ENCODE results near the gene HSF4.

The HSF4 gene

GRCh38 chr16:67184995-67185650 lies 20.6 kb downstream of the HSF4 start:
- DNase-seq (ENCODE audit: low spot score): peak; percentile 83

- no peak for DNase-seq (ENCODE audit: low spot score)
These were observed 21.1 kb downstream of the HSF4 start for GRCh38 chr16:67185651-67186134.

GRCh38 chr16:67186550-67186950 lies 22.0 kb downstream of the HSF4 start:
- DNase-seq (ENCODE audit: low spot score): no peak

- no peak for DNase-seq (ENCODE audit: low spot score)
These were observed 22.8 kb downstream of the HSF4 start for GRCh38 chr16:67187175-67187890.

- DNase-seq (ENCODE audit: low spot score): no peak
These were observed 23.8 kb downstream of the HSF4 start for GRCh38 chr16:67188323-67188722.

- no peak for DNase-seq (ENCODE audit: low spot score)
These were observed 24.3 kb downstream of the HSF4 start for GRCh38 chr16:67188798-67189197.

GRCh38 chr16:67190041-67190440 lies 25.5 kb downstream of the HSF4 start, which contains the start of gene EXOC3L1:
EXOC3L1 (minus strand) TSS chr16:67190136; CDS start chr16:67189676, 460 bp downstream.
- DNase-seq (ENCODE audit: low spot score): no peak

- no peak for DNase-seq (ENCODE audit: low spot score)
These were observed 26.2 kb downstream of the HSF4 start for GRCh38 chr16:67190448-67191399.

GRCh38 chr16:67191411-67191994 lies 27.0 kb downstream of the HSF4 start:
- DNase-seq (ENCODE audit: low spot score): no peak

GRCh38 chr16:67191995-67192681 lies 27.6 kb downstream of the HSF4 start, which contains the start of gene E2F4:
E2F4 (plus strand) TSS chr16:67192155; CDS start chr16:67192228, 73 bp downstream.
- peak; percentile 93 for DNase-seq (ENCODE audit: low spot score)

- DNase-seq (ENCODE audit: low spot score): no peak
These were observed 28.3 kb downstream of the HSF4 start for GRCh38 chr16:67192781-67193361.

GRCh38 chr16:67193536-67193935 lies 29.0 kb downstream of the HSF4 start:
- DNase-seq (ENCODE audit: low spot score): no peak

GRCh38 chr16:67194260-67194659 lies 29.7 kb downstream of the HSF4 start:
- no peak for DNase-seq (ENCODE audit: low spot score)

- DNase-seq (ENCODE audit: low spot score): no peak
These were observed 31.1 kb downstream of the HSF4 start for GRCh38 chr16:67195676-67196075.

GRCh38 chr16:67196881-67197280 lies 32.3 kb downstream of the HSF4 start:
- no peak for DNase-seq (ENCODE audit: low spot score)

GRCh38 chr16:67197704-67198103 lies 33.2 kb downstream of the HSF4 start:
- DNase-seq (ENCODE audit: low spot score): no peak

- DNase-seq (ENCODE audit: low spot score): no peak
These were observed 33.7 kb downstream of the HSF4 start for GRCh38 chr16:67198238-67198734.

GRCh38 chr16:67199011-67199807 lies 34.7 kb downstream of the HSF4 start, which contains the start of gene ELMO3:
ELMO3 (plus strand) TSS chr16:67199131; CDS start chr16:67199327, 196 bp downstream.
- no peak for DNase-seq (ENCODE audit: low spot score)

- no peak for DNase-seq (ENCODE audit: low spot score)
These were observed 35.3 kb downstream of the HSF4 start for GRCh38 chr16:67199808-67200198.

- no peak for DNase-seq (ENCODE audit: low spot score)
These were observed 35.9 kb downstream of the HSF4 start for GRCh38 chr16:67200491-67200890.

Measured in activated CD4-positive, alpha-beta T cell treated with anti-CD3 and anti-CD28 coated beads, Interleukin-2, Interleukin-4, amounts not matched to agents 100 ng/mL and 50 ng/mL, durations not matched to agents 16 hours and 8 hours (primary cell).